ENCODE measurements around the gene ETS1. TPM values are rescaled to one million over a fixed set of nuclear protein-coding genes. Genes with fewer than 3 reads are reported as not detected.
A peak's percentile ranks its signal among the peaks of the same experiment; 100 is the strongest.

The ETS1 gene
- total RNA-seq, 2 donors from 2014 or later = 34.3 to 36.4 TPM

GRCh38 chr11:128549256-128549944 lies 38.0 kb downstream of the ETS1 start:
- H3K27me3 ChIP-seq (ENCODE audit: control insufficient read depth, insufficient read depth, low read length, poor library complexity, severe bottlenecking) = peaks cover 49% of the 10 kb centered on the region
- H3K27ac Mint-ChIP-seq = no peak overlapping the region
- H3K36me3 ChIP-seq (ENCODE audit: control insufficient read depth, insufficient read depth, low read length) = no peaks in the 10 kb centered on the region
- no peak overlapping the region for H3K4me3 ChIP-seq (ENCODE audit: low read length)
- H3K9ac ChIP-seq (ENCODE audit: extremely low read depth, low read length, poor library complexity, severe bottlenecking) = no peak overlapping the region
- H3K27me3 Mint-ChIP-seq (ENCODE audit: insufficient read depth) = peaks cover 44% of the 10 kb centered on the region
- DNase-seq = peak; percentile 65
- H3K27ac ChIP-seq (ENCODE audit: low read depth, low read length) = no peak overlapping the region
- H3K4me3 Mint-ChIP-seq = peak overlapping the region; percentile 63
- peaks cover 4% of the 10 kb centered on the region for H3K4me1 ChIP-seq (ENCODE audit: control insufficient read depth, insufficient read depth, low read length)
- no peaks in the 10 kb centered on the region for H3K9me3 Mint-ChIP-seq
- H3K4me1 Mint-ChIP-seq = peaks cover 24% of the 10 kb centered on the region
- TF ChIP-seq CTCF (conservative IDR thresholded peaks at IDR 0.05) = no peak
- WGBS, 2 experiments (ENCODE audit: insufficient coverage in 1 of 2, insufficient read length in 1 of 2) = 25 to 41% methylated on average over 10 to 31 of the region's 37 CpGs
- H3K9me3 ChIP-seq (ENCODE audit: control insufficient read depth, low read length) = no peaks in the 10 kb centered on the region
- no peaks in the 10 kb centered on the region for H3K36me3 Mint-ChIP-seq (ENCODE audit: low read depth)

- peak; percentile 78 for DNase-seq
- peak overlapping the region; percentile 63 for H3K4me3 Mint-ChIP-seq
- Histone ChIP-seq H3K9me3 (ENCODE audit: control insufficient read depth, low read length) (no peaks in the 10 kb centered on the region), H3K9ac (ENCODE audit: extremely low read depth, low read length, poor library complexity, severe bottlenecking) (peak overlapping the region; percentile 24), H3K27me3 (ENCODE audit: control insufficient read depth, insufficient read depth, low read length, poor library complexity, severe bottlenecking) (peaks cover 49% of the 10 kb centered on the region), H3K4me1 (ENCODE audit: control insufficient read depth, insufficient read depth, low read length) (peaks cover 4% of the 10 kb centered on the region), H3K4me3 (ENCODE audit: low read length) (peak overlapping the region; percentile 74), H3K27ac (ENCODE audit: low read depth, low read length) (no peak overlapping the region), H3K36me3 (ENCODE audit: control insufficient read depth, insufficient read depth, low read length) (no peaks in the 10 kb centered on the region)
- H3K4me1 Mint-ChIP-seq = peaks cover 25% of the 10 kb centered on the region
- peak; percentile 27 for TF ChIP-seq CTCF (conservative IDR thresholded peaks at IDR 0.05)
- H3K27me3 Mint-ChIP-seq (ENCODE audit: insufficient read depth) = peaks cover 44% of the 10 kb centered on the region
- H3K36me3 Mint-ChIP-seq (ENCODE audit: low read depth) = no peaks in the 10 kb centered on the region
- H3K9me3 Mint-ChIP-seq = no peaks in the 10 kb centered on the region
- 5 to 10% methylated on average over 2 to 32 of the region's 32 CpGs for WGBS, 2 experiments (ENCODE audit: insufficient coverage in 1 of 2, insufficient read length in 1 of 2)
- no peak overlapping the region for H3K27ac Mint-ChIP-seq
These were observed 38.6 kb downstream of the ETS1 start for GRCh38 chr11:128548649-128549255.

GRCh38 chr11:128547946-128548648 lies 39.3 kb downstream of the ETS1 start:
- no peaks in the 10 kb centered on the region for H3K9me3 Mint-ChIP-seq
- H3K27me3 Mint-ChIP-seq (ENCODE audit: insufficient read depth) = peaks cover 42% of the 10 kb centered on the region
- WGBS, 2 experiments (ENCODE audit: insufficient coverage in 1 of 2, insufficient read length in 1 of 2) = 49 to 73% methylated on average over 3 to 11 of the region's 11 CpGs
- no peak for DNase-seq
- no peak for TF ChIP-seq CTCF (conservative IDR thresholded peaks at IDR 0.05)
- H3K4me3 ChIP-seq (ENCODE audit: low read length) = peak overlapping the region; percentile 74
- no peaks in the 10 kb centered on the region for H3K9me3 ChIP-seq (ENCODE audit: control insufficient read depth, low read length)
- no peak overlapping the region for H3K27ac Mint-ChIP-seq
- peaks cover 8% of the 10 kb centered on the region for H3K4me1 ChIP-seq (ENCODE audit: control insufficient read depth, insufficient read depth, low read length)
- H3K27me3 ChIP-seq (ENCODE audit: control insufficient read depth, insufficient read depth, low read length, poor library complexity, severe bottlenecking) = peaks cover 49% of the 10 kb centered on the region
- H3K4me3 Mint-ChIP-seq = peak overlapping the region; percentile 63
- no peaks in the 10 kb centered on the region for H3K36me3 Mint-ChIP-seq (ENCODE audit: low read depth)
- peaks cover 29% of the 10 kb centered on the region for H3K4me1 Mint-ChIP-seq
- no peaks in the 10 kb centered on the region for H3K36me3 ChIP-seq (ENCODE audit: control insufficient read depth, insufficient read depth, low read length)
- H3K9ac ChIP-seq (ENCODE audit: extremely low read depth, low read length, poor library complexity, severe bottlenecking) = peak overlapping the region; percentile 24
- no peak overlapping the region for H3K27ac ChIP-seq (ENCODE audit: low read depth, low read length)
